ENCODE results near the gene BET1L. TPM values are rescaled to one million over a fixed set of nuclear protein-coding genes. Genes with fewer than 3 reads are reported as not detected.

BET1L gene
- polyA plus RNA-seq, 4 donors = 30.4 to 58.2 (median 35.5) TPM

- H3K4me1 ChIP-seq (ENCODE audit: control insufficient read depth in 3 of 3, insufficient read depth in 2 of 3, low read depth in 1 of 3, low read length in 2 of 3) = peaks cover 2 to 26% (median 9%) of the 10 kb centered on the region in 3 donors
- DNase-seq (no peak), FAIRE-seq (no peak)
- 86 to 88% (median 86%) methylated on average over 9 of the region's 9 CpGs for WGBS, 3 donors
- H3K9me3 ChIP-seq (ENCODE audit: control insufficient read depth in 2 of 2, insufficient read depth in 1 of 2, low read depth in 1 of 2, low read length in 1 of 2) = no peaks in the 10 kb centered on the region
- H3K27me3 ChIP-seq (ENCODE audit: control insufficient read depth in 3 of 3, insufficient read depth in 3 of 3, low read length in 3 of 3) = no peaks in the 10 kb centered on the region
- H3K36me3 ChIP-seq (ENCODE audit: control insufficient read depth in 3 of 3, insufficient read depth in 2 of 3, low read depth in 1 of 3, low read length in 3 of 3) = peaks cover 13 to 69% (median 14%) of the 10 kb centered on the region in 3 donors
- peak overlapping the region in 1 of 3 donors; percentile 97 for H3K4me3 ChIP-seq (ENCODE audit: low read depth in 1 of 3, low read length in 3 of 3)
- H3K27ac ChIP-seq (ENCODE audit: low read depth in 1 of 3, low read length in 2 of 3) = no peak overlapping the region
These were observed 3.1 kb upstream of the BET1L start for GRCh38 chr11:210122-210802.

DNA sequence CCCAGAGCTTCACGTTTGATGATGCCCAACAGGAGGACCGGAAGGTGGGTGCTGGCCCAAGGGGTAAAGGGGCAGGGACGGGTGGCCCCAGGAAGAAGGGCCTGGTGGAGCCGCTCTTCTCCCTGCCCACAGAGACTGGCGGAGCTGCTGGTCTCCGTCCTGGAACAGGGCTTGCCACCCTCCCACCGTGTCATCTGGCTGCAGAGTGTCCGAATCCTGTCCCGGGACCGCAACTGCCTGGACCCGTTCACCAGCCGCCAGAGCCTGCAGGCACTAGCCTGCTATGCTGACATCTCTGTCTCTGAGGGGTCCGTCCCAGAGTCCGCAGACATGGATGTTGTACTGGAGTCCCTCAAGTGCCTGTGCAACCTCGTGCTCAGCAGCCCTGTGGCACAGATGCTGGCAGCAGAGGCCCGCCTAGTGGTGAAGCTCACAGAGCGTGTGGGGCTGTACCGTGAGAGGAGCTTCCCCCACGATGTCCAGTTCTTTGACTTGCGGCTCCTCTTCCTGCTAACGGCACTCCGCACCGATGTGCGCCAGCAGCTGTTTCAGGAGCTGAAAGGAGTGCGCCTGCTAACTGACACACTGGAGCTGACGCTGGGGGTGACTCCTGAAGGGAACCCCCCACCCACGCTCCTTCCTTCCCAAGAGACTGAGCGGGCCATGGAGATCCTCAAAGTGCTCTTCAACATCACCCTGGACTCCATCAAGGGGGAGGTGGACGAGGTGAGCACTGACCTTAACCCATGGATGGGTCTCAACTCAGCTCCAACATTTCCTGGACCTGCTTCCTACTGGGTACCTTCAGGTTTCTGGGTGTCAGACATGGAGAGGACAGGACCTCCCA lies 2.3 kb upstream of the BET1L start:
- peaks cover 11 to 70% (median 17%) of the 10 kb centered on the region in 3 donors for H3K36me3 ChIP-seq (ENCODE audit: control insufficient read depth in 3 of 3, insufficient read depth in 2 of 3, low read depth in 1 of 3, low read length in 3 of 3)
- no peaks in the 10 kb centered on the region for H3K9me3 ChIP-seq (ENCODE audit: control insufficient read depth in 2 of 2, insufficient read depth in 1 of 2, low read depth in 1 of 2, low read length in 1 of 2)
- peaks cover 2 to 28% (median 9%) of the 10 kb centered on the region in 3 donors for H3K4me1 ChIP-seq (ENCODE audit: control insufficient read depth in 3 of 3, insufficient read depth in 2 of 3, low read depth in 1 of 3, low read length in 2 of 3)
- 49 to 51% (median 49%) methylated on average over 29 of the region's 29 CpGs for WGBS, 3 donors
- H3K4me3 ChIP-seq (ENCODE audit: low read depth in 1 of 3, low read length in 3 of 3) = peak overlapping the region; percentile 74 to 97 (median 92)
- FAIRE-seq (no peak), DNase-seq (no peak)
- peak overlapping the region in 2 of 3 donors; percentile 43 to 100 for H3K27ac ChIP-seq (ENCODE audit: low read depth in 1 of 3, low read length in 2 of 3)
- no peaks in the 10 kb centered on the region for H3K27me3 ChIP-seq (ENCODE audit: control insufficient read depth in 3 of 3, insufficient read depth in 3 of 3, low read length in 3 of 3)

GRCh38 chr11:208917-209260 lies 1.7 kb upstream of the BET1L start:
- Histone ChIP-seq H3K9me3 (ENCODE audit: control insufficient read depth in 2 of 2, insufficient read depth in 1 of 2, low read depth in 1 of 2, low read length in 1 of 2) (no peaks in the 10 kb centered on the region), H3K27me3 (ENCODE audit: control insufficient read depth in 3 of 3, insufficient read depth in 3 of 3, low read length in 3 of 3) (no peaks in the 10 kb centered on the region), H3K4me1 (ENCODE audit: control insufficient read depth in 3 of 3, insufficient read depth in 2 of 3, low read depth in 1 of 3, low read length in 2 of 3) (peaks cover 2 to 28% (median 9%) of the 10 kb centered on the region in 3 donors), H3K36me3 (ENCODE audit: control insufficient read depth in 3 of 3, insufficient read depth in 2 of 3, low read depth in 1 of 3, low read length in 3 of 3) (peaks cover 5 to 70% (median 19%) of the 10 kb centered on the region in 3 donors), H3K4me3 (ENCODE audit: low read depth in 1 of 3, low read length in 3 of 3) (peak overlapping the region; percentile 74 to 97 (median 92)), H3K27ac (ENCODE audit: low read depth in 1 of 3, low read length in 2 of 3) (peak overlapping the region in 2 of 3 donors; percentile 43 to 100)
- DNase-seq (no peak), FAIRE-seq (no peak)
- 0 to 1% (median 1%) methylated on average over 20 to 26 of the region's 26 CpGs for WGBS, 3 donors

GRCh38 chr11:208181-208916 lies 1.1 kb upstream of the BET1L start:
- FAIRE-seq (no peak), DNase-seq (peak; percentile 85 to 93)
- H3K9me3 ChIP-seq (ENCODE audit: control insufficient read depth in 2 of 2, insufficient read depth in 1 of 2, low read depth in 1 of 2, low read length in 1 of 2) = no peaks in the 10 kb centered on the region
- H3K27ac ChIP-seq (ENCODE audit: low read depth in 1 of 3, low read length in 2 of 3) = peak overlapping the region; percentile 98 to 100 (median 98)
- H3K4me1 ChIP-seq (ENCODE audit: control insufficient read depth in 3 of 3, insufficient read depth in 2 of 3, low read depth in 1 of 3, low read length in 2 of 3) = peaks cover 2 to 28% (median 9%) of the 10 kb centered on the region in 3 donors
- no peaks in the 10 kb centered on the region for H3K27me3 ChIP-seq (ENCODE audit: control insufficient read depth in 3 of 3, insufficient read depth in 3 of 3, low read length in 3 of 3)
- peak overlapping the region; percentile 74 to 97 (median 92) for H3K4me3 ChIP-seq (ENCODE audit: low read depth in 1 of 3, low read length in 3 of 3)
- WGBS, 3 donors = 0% methylated on average over 56 to 57 of the region's 57 CpGs
- H3K36me3 ChIP-seq (ENCODE audit: control insufficient read depth in 3 of 3, insufficient read depth in 2 of 3, low read depth in 1 of 3, low read length in 3 of 3) = peaks cover 5 to 70% (median 19%) of the 10 kb centered on the region in 3 donors

DNA sequence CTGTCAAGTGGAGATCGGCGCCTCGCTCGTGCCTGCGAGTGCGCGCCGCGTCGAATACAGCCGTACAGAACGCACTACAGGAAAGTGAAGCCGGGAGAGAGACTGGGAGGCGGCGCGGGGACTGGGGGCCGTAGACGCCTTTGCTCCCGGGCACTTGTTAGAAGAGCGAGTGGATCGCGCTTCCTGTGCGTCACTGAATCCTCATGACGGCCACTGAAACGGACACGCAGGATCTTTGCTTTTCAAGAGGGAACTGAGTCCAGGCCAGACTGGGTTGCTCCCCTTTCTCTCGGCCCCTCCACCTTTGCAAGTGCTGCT lies 623 bp upstream of the BET1L start:
- DNase-seq (no peak), FAIRE-seq (no peak)
- peaks cover 4 to 70% (median 16%) of the 10 kb centered on the region in 3 donors for H3K36me3 ChIP-seq (ENCODE audit: control insufficient read depth in 3 of 3, insufficient read depth in 2 of 3, low read depth in 1 of 3, low read length in 3 of 3)
- peaks cover 2 to 28% (median 9%) of the 10 kb centered on the region in 3 donors for H3K4me1 ChIP-seq (ENCODE audit: control insufficient read depth in 3 of 3, insufficient read depth in 2 of 3, low read depth in 1 of 3, low read length in 2 of 3)
- WGBS, 3 donors = 0% methylated on average over 27 of the region's 27 CpGs
- H3K27ac ChIP-seq (ENCODE audit: low read depth in 1 of 3, low read length in 2 of 3) = peak overlapping the region; percentile 98 to 100 (median 98)
- no peaks in the 10 kb centered on the region for H3K27me3 ChIP-seq (ENCODE audit: control insufficient read depth in 3 of 3, insufficient read depth in 3 of 3, low read length in 3 of 3)
- H3K4me3 ChIP-seq (ENCODE audit: low read depth in 1 of 3, low read length in 3 of 3) = peak overlapping the region; percentile 74 to 97 (median 92)
- no peaks in the 10 kb centered on the region for H3K9me3 ChIP-seq (ENCODE audit: control insufficient read depth in 2 of 2, insufficient read depth in 1 of 2, low read depth in 1 of 2, low read length in 1 of 2)

- peak overlapping the region; percentile 98 to 100 (median 98) for H3K27ac ChIP-seq (ENCODE audit: low read depth in 1 of 3, low read length in 2 of 3)
- H3K27me3 ChIP-seq (ENCODE audit: control insufficient read depth in 3 of 3, insufficient read depth in 3 of 3, low read length in 3 of 3) = no peaks in the 10 kb centered on the region
- DNase-seq (peak; percentile 69 to 76), FAIRE-seq (no peak)
- peak overlapping the region; percentile 90 to 97 (median 95) for H3K4me3 ChIP-seq (ENCODE audit: low read depth in 1 of 3, low read length in 3 of 3)
- peaks cover 4 to 28% (median 9%) of the 10 kb centered on the region in 3 donors for H3K4me1 ChIP-seq (ENCODE audit: control insufficient read depth in 3 of 3, insufficient read depth in 2 of 3, low read depth in 1 of 3, low read length in 2 of 3)
- no peaks in the 10 kb centered on the region for H3K9me3 ChIP-seq (ENCODE audit: control insufficient read depth in 2 of 2, insufficient read depth in 1 of 2, low read depth in 1 of 2, low read length in 1 of 2)
- peaks cover 0 to 66% (median 5%) of the 10 kb centered on the region in 3 donors for H3K36me3 ChIP-seq (ENCODE audit: control insufficient read depth in 3 of 3, insufficient read depth in 2 of 3, low read depth in 1 of 3, low read length in 3 of 3)
- whole genome bisulfite sequencing, 3 donors = 1 to 2% (median 2%) methylated on average over 32 to 39 of the region's 39 CpGs
These were observed 532 bp downstream of the BET1L start for GRCh38 chr11:206526-207207.

DNA sequence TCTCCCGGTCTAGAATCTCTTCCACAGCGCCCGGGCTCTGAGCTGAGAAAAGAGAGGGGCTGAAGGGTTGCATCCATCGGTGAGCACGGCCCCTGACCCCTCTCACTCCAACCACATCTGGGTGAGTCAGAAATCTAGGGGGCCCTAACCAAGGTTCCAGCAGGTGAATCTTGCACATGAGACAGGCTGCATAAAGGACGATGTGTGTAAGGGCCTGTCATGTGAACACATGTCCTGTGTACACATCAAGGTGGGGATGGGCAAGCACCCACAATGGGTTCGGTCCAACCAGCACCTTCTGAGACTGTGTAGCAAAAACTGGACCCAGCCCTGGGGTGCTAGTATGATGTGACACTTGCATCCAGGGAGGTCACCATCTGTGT lies 1.2 kb downstream of the BET1L start:
- DNase-seq = no peak
- no peaks in the 10 kb centered on the region for H3K27me3 ChIP-seq (ENCODE audit: control insufficient read depth in 3 of 3, insufficient read depth in 3 of 3, low read length in 3 of 3)
- peaks cover 0 to 64% (median 5%) of the 10 kb centered on the region in 3 donors for H3K36me3 ChIP-seq (ENCODE audit: control insufficient read depth in 3 of 3, insufficient read depth in 2 of 3, low read depth in 1 of 3, low read length in 3 of 3)
- peaks cover 4 to 28% (median 9%) of the 10 kb centered on the region in 3 donors for H3K4me1 ChIP-seq (ENCODE audit: control insufficient read depth in 3 of 3, insufficient read depth in 2 of 3, low read depth in 1 of 3, low read length in 2 of 3)
- peak overlapping the region in 2 of 3 donors; percentile 98 to 100 for H3K27ac ChIP-seq (ENCODE audit: low read depth in 1 of 3, low read length in 2 of 3)
- FAIRE-seq = no peak
- WGBS, 3 donors = 61 to 77% (median 69%) methylated on average over 7 of the region's 7 CpGs
- peak overlapping the region; percentile 90 to 97 (median 95) for H3K4me3 ChIP-seq (ENCODE audit: low read depth in 1 of 3, low read length in 3 of 3)
- H3K9me3 ChIP-seq (ENCODE audit: control insufficient read depth in 2 of 2, insufficient read depth in 1 of 2, low read depth in 1 of 2, low read length in 1 of 2) = no peaks in the 10 kb centered on the region
